BJ (cell line): Measurements from ENCODE around the gene GPR4. TPM values are rescaled to one million over a fixed set of nuclear protein-coding genes. Genes with fewer than 3 reads are reported as not detected.

ENCODE experiments used
- CTCF ChIA-PET: fragments of 350-600 bp; formaldehyde crosslinking; extraction: SDS; loops from one replicate; lab custom pipeline; 2021; ENCODE audit warnings: antibody characterized with exemption, inconsistent platforms; lab: Yijun Ruan, JAX
- POLR2A ChIA-PET: fragments of 300-600 bp; sonication (Branson Sonifier 250); formaldehyde crosslinking; extraction: SDS; loops from one replicate; lab custom pipeline; 2021; ENCODE audit warnings: antibody characterized with exemption; lab: Charles Lee
- DNase-seq: peaks from one replicate; pipeline ENCODE4 v3.0.0-alpha.2; 2011; ENCODE audit warnings: low read depth
- H3K27me3 ChIP-seq: 2 replicates; pipeline ENCODE4 v1.6.0; 2011; ENCODE audit warnings: low read length; ENCODE audit not compliant: control insufficient read depth, insufficient read depth
- H3K36me3 ChIP-seq: 2 replicates; pipeline ENCODE4 v1.5.1; 2011; ENCODE audit warnings: low read length; ENCODE audit not compliant: control insufficient read depth, insufficient read depth
- H3K4me3 ChIP-seq: 2 replicates; pipeline ENCODE4 v1.5.1; 2011; ENCODE audit warnings: low read depth, mild to moderate bottlenecking, control low read depth, low read length
- polyA plus RNA-seq: library from polyadenylated mRNA; depleted of rRNA; stranded (reverse); fragments of >200 nt; gene quantifications from 2 replicates; pipeline ENCODE4 v1.2.3, GENCODE V29; 2011; rRNA removed
- small RNA-seq: library from RNA; depleted of rRNA; stranded (forward); fragments of <200 nt; gene quantifications from one replicate; pipeline ENCODE3, GENCODE V24; 2012; ENCODE audit warnings: low replicate concordance, low read depth; ENCODE audit not compliant: insufficient read length
- TF ChIP-seq, protein P1 (sequence below): IDR thresholded peaks from 2 replicates; pipeline ENCODE4 v1.5.1; 2011; ENCODE audit warnings: low read depth, mild to moderate bottlenecking, control low read depth, inconsistent platforms, low read length, moderate library complexity; ENCODE audit not compliant: insufficient read depth

Gene GPR4
- polyA plus RNA-seq, 1 experiment: 0.06 TPM

DNA sequence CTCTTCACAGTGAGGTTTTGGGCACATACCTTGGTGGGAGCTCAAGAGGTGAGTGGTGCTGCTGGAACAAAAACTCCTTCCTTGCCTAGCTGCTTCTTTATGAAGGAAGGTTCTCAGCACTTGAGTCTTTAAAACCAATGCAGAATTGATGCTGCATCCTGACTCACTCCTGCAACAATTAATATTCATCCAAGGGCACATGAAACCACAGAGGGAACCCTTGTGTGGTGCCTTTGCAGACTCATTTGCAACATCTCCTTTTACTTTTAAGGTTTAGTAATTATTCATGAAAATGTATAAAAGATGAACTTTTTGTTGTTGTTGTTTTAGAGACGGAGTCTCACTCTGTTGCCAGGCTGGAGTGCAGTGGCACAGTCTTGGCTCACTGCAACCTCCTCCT is 47.5 kb downstream of the GPR4 start:
- CTCF ChIA-PET: interaction anchor here (0.7 to 1.7 kb wide), 2 partner anchors 19 to 88 kb away, joined by 3 to 4 read pairs; no protein-coding TSS in a partner anchor

DNA sequence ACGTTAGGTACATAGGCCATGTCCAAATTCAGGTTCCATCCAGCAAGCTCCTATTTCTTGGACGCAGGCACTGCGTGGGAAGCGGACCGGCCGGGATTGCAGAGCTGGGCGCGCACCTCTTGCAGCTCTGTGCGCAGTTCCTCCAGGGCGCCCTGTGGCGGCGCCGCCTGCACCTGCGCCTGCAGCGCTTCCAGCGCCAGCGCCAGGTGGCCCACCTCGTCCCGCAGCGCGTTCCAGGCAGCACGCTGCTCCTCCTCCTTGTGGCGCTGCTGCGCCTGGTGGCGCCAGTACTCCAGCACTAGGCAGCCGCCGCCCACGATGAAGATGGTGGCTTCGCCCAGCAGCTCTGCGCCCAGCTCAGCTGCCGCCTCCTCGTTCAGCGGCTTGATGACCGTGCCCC is 48.5 kb downstream of the GPR4 start:
- Histone ChIP-seq H3K27me3 (no peaks in the 10 kb centered on the region), H3K4me3 (no peak overlapping the region), H3K36me3 (0 out of 2 replicates have a peak, but pooled peaks cover 2% of the 10 kb centered on the region)
- TF ChIP-seq, protein P1, sequence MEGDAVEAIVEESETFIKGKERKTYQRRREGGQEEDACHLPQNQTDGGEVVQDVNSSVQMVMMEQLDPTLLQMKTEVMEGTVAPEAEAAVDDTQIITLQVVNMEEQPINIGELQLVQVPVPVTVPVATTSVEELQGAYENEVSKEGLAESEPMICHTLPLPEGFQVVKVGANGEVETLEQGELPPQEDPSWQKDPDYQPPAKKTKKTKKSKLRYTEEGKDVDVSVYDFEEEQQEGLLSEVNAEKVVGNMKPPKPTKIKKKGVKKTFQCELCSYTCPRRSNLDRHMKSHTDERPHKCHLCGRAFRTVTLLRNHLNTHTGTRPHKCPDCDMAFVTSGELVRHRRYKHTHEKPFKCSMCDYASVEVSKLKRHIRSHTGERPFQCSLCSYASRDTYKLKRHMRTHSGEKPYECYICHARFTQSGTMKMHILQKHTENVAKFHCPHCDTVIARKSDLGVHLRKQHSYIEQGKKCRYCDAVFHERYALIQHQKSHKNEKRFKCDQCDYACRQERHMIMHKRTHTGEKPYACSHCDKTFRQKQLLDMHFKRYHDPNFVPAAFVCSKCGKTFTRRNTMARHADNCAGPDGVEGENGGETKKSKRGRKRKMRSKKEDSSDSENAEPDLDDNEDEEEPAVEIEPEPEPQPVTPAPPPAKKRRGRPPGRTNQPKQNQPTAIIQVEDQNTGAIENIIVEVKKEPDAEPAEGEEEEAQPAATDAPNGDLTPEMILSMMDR: no peak
- POLR2A ChIA-PET: no interaction called here
- no peak for DNase-seq
- CTCF ChIA-PET: interaction anchor here (3.0 kb wide), 1 partner anchor 88 kb away, joined by 11 read pairs; no protein-coding TSS in a partner anchor

More for the DNA sequence above, 47.5 kb downstream of the GPR4 start:
- DNase-seq: no peak
- TF ChIP-seq, protein P1: no peak
- no peak overlapping the region for H3K4me3 ChIP-seq
- POLR2A ChIA-PET: no interaction called here
- H3K36me3 ChIP-seq: 0 out of 2 replicates have a peak, but pooled peaks cover 2% of the 10 kb centered on the region
- H3K27me3 ChIP-seq: no peaks in the 10 kb centered on the region

DNA sequence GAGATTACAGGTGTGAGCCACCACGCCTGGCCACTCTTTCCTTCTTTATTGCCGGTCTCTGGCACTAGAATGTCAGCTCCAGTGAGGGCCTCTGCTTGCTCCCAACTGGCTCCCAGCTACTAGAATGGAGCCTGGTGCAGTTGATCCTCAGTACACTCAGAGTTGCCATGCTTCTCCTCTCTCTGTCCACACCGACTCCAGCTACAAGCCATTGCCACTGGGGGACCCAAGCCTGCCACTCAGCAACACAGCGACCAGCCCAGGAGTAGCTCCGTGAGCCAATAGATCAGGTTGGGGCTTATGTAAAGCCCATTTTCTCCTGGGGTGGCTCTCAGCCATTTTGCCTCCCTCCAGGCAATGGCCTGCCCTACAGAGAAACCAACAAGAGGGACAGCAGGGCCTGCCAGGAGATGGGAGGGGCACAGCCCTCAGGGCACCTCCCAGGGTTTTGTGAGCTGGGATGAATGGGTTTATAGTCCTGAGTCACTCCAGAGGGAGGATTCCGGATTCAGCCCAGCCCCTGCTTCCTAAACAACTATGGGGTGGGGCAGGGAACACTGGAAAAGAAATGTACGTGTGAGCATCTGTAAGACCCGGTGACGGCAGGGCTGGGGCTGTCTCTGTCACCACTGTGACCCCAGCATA is 53.9 kb downstream of the GPR4 start:
- ChIA-PET POLR2A (interaction anchor here (0.6 kb wide), 1 partner anchor 255 kb away, joined by 22 read pairs; no protein-coding TSS in a partner anchor), CTCF (interaction anchor here (0.7 to 3.1 kb wide), 4 partner anchors 10 to 63 kb away, joined by 3 to 14 read pairs (median 3); no protein-coding TSS in a partner anchor)
- Histone ChIP-seq H3K4me3 (no peak overlapping the region), H3K27me3 (no peaks in the 10 kb centered on the region), H3K36me3 (0 out of 2 replicates have a peak, but pooled peaks cover under 1% of the 10 kb centered on the region)
- TF ChIP-seq, protein P1: no peak
- peak; percentile 66 for DNase-seq

DNA sequence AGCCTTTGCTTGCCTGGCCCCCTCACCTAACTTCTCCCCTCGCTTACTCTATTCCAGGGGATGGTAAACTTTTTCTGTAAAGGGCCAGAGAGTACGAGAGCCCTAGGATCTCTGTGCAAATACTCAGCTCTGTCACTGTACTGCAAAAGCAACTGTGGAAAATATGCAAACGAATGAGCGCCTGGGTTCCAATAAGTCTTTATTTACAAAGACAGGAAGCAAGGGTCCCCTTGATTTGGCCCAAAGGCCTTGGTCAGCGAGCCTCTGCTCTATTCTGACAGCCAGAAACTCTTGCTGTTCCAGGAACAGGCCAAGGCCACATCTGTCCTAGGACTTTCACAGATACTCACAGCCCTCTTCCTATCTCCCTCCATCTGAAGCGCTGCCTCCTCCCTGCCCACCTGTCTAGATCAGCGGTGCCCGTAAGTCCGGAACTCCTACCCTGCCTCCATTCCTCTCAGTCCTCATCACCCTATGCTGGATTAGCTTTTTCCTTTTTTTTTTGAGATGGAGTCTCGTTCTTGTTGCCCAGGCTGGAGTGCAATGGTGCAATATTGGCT is 54.7 kb downstream of the GPR4 start:
- no peak overlapping the region for H3K4me3 ChIP-seq
- no peaks in the 10 kb centered on the region for H3K27me3 ChIP-seq
- CTCF ChIA-PET: interaction anchor here (0.7 to 3.1 kb wide), 4 partner anchors 11 to 62 kb away, joined by 3 to 14 read pairs (median 3); no protein-coding TSS in a partner anchor
- TF ChIP-seq, protein P1: no peak
- DNase-seq: no peak
- no peaks in the 10 kb centered on the region for H3K36me3 ChIP-seq
- POLR2A ChIA-PET: no interaction called here

DNA sequence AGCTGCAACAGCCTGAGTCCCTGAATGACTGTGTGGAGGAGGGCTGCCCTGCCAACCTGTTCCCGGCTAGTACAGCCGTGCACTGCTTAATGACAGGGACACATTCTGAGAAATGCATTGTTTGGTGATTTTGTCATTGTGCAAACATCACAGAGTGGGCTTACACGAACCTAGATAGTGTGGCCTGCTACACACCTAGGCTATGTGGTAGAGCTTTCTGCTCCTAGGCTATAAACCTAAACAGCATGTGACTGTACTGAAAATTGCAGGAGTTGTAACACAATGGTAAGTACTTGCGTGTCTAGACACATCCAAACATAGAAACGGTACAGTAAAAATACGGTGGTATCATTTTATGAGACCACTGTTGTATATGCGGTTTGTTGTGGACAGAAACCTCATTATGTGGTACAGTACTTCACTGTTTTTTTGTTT is 59.8 kb downstream of the GPR4 start:
- Histone ChIP-seq H3K27me3 (no peaks in the 10 kb centered on the region), H3K36me3 (no peaks in the 10 kb centered on the region), H3K4me3 (no peak overlapping the region)
- TF ChIP-seq, protein P1: no peak
- POLR2A ChIA-PET: no interaction called here
- CTCF ChIA-PET: no interaction called here
- no peak for DNase-seq

Small RNA genes within 50 kb of the gene (small RNA-seq; reads per million reads assigned to genes)
- not detected for gene RN7SL836P

Other genes starting within 250 kb of the GPR4 start
- gene ERCC2, start 231.6 kb downstream of the GPR4 start, polyA plus RNA-seq: 63.7 and 94.6 TPM in 2 replicates
- gene PPP1R13L, start 197.1 kb downstream of the GPR4 start, polyA plus RNA-seq: 5.4 and 12.3 TPM in 2 replicates
- gene POLR1G, start 195.6 kb downstream of the GPR4 start, polyA plus RNA-seq: 3.0 and 3.6 TPM in 2 replicates
- gene ERCC1, start 178.3 kb downstream of the GPR4 start, polyA plus RNA-seq: 84.3 and 121 TPM in 2 replicates
- 2.6 and 4.5 TPM in 2 replicates for gene FOSB, start 134.2 kb downstream of the GPR4 start, polyA plus RNA-seq
- 27.3 and 42.3 TPM in 2 replicates for gene RTN2, start 105.2 kb downstream of the GPR4 start, polyA plus RNA-seq
- gene PPM1N, start 103.8 kb downstream of the GPR4 start, polyA plus RNA-seq: 1.0 and 1.2 TPM in 2 replicates
- gene VASP, start 94.7 kb downstream of the GPR4 start, polyA plus RNA-seq: 110 and 117 TPM in 2 replicates
- gene OPA3, start 17.4 kb downstream of the GPR4 start, polyA plus RNA-seq: 10.9 and 15.1 TPM in 2 replicates
- gene EML2, start 37.2 kb upstream of the GPR4 start, polyA plus RNA-seq: 20.2 and 30.4 TPM in 2 replicates
- gene GIPR, start 66.0 kb upstream of the GPR4 start, polyA plus RNA-seq: 0.54 and 1.1 TPM in 2 replicates
- gene SNRPD2, start 89.7 kb upstream of the GPR4 start, polyA plus RNA-seq: 518 and 777 TPM in 2 replicates
- 12.6 and 16.8 TPM in 2 replicates for gene QPCTL, start 90.5 kb upstream of the GPR4 start, polyA plus RNA-seq
- 2.0 and 2.3 TPM in 2 replicates for gene FBXO46, start 128.7 kb upstream of the GPR4 start, polyA plus RNA-seq
- gene MEIOSIN, start 131.2 kb upstream of the GPR4 start, polyA plus RNA-seq: not detected in 2 replicates
- 6.6 and 12.5 TPM in 2 replicates for gene SIX5, start 167.0 kb upstream of the GPR4 start, polyA plus RNA-seq
- 86.2 and 131 TPM in 2 replicates for gene DMPK, start 180.3 kb upstream of the GPR4 start, polyA plus RNA-seq
- gene DMWD, start 190.6 kb upstream of the GPR4 start, polyA plus RNA-seq: 20.3 and 28.6 TPM in 2 replicates
- not detected in 2 replicates for gene RSPH6A, start 213.1 kb upstream of the GPR4 start, polyA plus RNA-seq